ENCODE data around the gene MAJIN.

MAJIN gene

GRCh38 chr11:64891880-64892279 is 80.0 kb downstream of the MAJIN start (continued):
- TF ChIP-seq TSHZ2 (CRISPR knock-in tag; IDR thresholded peaks at IDR 0.05) (no peak), TOX (CRISPR knock-in tag; IDR thresholded peaks at IDR 0.05; ENCODE audit: borderline replicate concordance) (no peak), ARNTL (CRISPR knock-in tag; IDR thresholded peaks at IDR 0.05; ENCODE audit: borderline replicate concordance, low read depth) (no peak), PATZ1 (CRISPR knock-in tag; IDR thresholded peaks at IDR 0.05; ENCODE audit: borderline replicate concordance) (no peak), CREB5 (CRISPR knock-in tag; IDR thresholded peaks at IDR 0.05; ENCODE audit: low read depth) (no peak), ZFP3 (CRISPR knock-in tag; IDR thresholded peaks at IDR 0.05) (no peak), ZFP30 (CRISPR knock-in tag; IDR thresholded peaks at IDR 0.05) (no peak)

GRCh38 chr11:64891215-64891848 is 80.6 kb downstream of the MAJIN start:
- ATAC-seq = no peak
- TF ChIP-seq ESRRG (CRISPR knock-in tag; IDR thresholded peaks at IDR 0.05) = no peak
- no peak for TF ChIP-seq CSRNP3 (CRISPR knock-in tag; IDR thresholded peaks at IDR 0.05)
- TF ChIP-seq ZFP30 (CRISPR knock-in tag; IDR thresholded peaks at IDR 0.05) = no peak
- no peak for TF ChIP-seq ZFP3 (CRISPR knock-in tag; IDR thresholded peaks at IDR 0.05)
- no peak for TF ChIP-seq TSHZ2 (CRISPR knock-in tag; IDR thresholded peaks at IDR 0.05)
- TF ChIP-seq ISL1 (CRISPR knock-in tag; IDR thresholded peaks at IDR 0.05) = no peak
- no peak for TF ChIP-seq POU6F1 (CRISPR knock-in tag; IDR thresholded peaks at IDR 0.05; ENCODE audit: borderline replicate concordance, low read depth)
- TF ChIP-seq OSR1 (CRISPR knock-in tag; IDR thresholded peaks at IDR 0.05) = no peak
- TF ChIP-seq CREB5 (CRISPR knock-in tag; IDR thresholded peaks at IDR 0.05; ENCODE audit: low read depth) = no peak
- TF ChIP-seq PPARA (CRISPR knock-in tag; IDR thresholded peaks at IDR 0.05; ENCODE audit: borderline replicate concordance) = no peak
- TF ChIP-seq ARNTL (CRISPR knock-in tag; IDR thresholded peaks at IDR 0.05; ENCODE audit: borderline replicate concordance, low read depth) = no peak

GRCh38 chr11:64890522-64890939 is 81.4 kb downstream of the MAJIN start:
- no peak for ATAC-seq
- TF ChIP-seq ZFP3 (CRISPR knock-in tag; IDR thresholded peaks at IDR 0.05) (no peak), ESRRG (CRISPR knock-in tag; IDR thresholded peaks at IDR 0.05) (no peak), ZNF8 (CRISPR knock-in tag; IDR thresholded peaks at IDR 0.05) (no peak), TCF4 (CRISPR knock-in tag; IDR thresholded peaks at IDR 0.05; ENCODE audit: borderline replicate concordance) (no peak), CREB5 (CRISPR knock-in tag; IDR thresholded peaks at IDR 0.05; ENCODE audit: low read depth) (no peak), OSR1 (CRISPR knock-in tag; IDR thresholded peaks at IDR 0.05) (no peak), CSDC2 (CRISPR knock-in tag; IDR thresholded peaks at IDR 0.05) (no peak), ZNF565 (CRISPR knock-in tag; conservative IDR thresholded peaks at IDR 0.05; ENCODE audit: low read depth) (no peak), ZFP30 (CRISPR knock-in tag; IDR thresholded peaks at IDR 0.05) (no peak), TSHZ2 (CRISPR knock-in tag; IDR thresholded peaks at IDR 0.05) (no peak)
